Measurements from ENCODE around the gene ZNF362.

Gene ZNF362

GRCh38 chr1:33269621-33270020, 13.3 kb downstream of the ZNF362 start:
- DNase-seq, result no peak

DNA sequence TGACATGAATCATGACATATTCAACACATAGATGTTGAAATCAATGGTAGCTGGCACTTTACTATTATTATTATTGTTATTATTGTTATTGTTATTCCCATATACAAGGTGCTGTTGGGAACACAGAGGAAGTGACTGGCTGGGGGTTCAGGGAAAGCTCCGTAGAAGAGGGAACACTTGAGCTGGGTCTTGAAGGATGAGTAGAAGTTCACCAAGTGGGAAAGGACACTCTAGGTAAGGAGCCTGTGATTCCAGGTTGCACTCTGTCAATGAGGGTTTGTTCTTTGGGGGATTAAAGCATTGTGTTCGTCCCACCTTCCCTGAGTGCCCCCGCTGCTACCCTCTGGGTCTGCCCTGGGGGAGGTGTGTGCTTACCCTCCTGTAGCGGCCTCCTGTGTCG, 14.1 kb downstream of the ZNF362 start:
- no peak for DNase-seq

DNA sequence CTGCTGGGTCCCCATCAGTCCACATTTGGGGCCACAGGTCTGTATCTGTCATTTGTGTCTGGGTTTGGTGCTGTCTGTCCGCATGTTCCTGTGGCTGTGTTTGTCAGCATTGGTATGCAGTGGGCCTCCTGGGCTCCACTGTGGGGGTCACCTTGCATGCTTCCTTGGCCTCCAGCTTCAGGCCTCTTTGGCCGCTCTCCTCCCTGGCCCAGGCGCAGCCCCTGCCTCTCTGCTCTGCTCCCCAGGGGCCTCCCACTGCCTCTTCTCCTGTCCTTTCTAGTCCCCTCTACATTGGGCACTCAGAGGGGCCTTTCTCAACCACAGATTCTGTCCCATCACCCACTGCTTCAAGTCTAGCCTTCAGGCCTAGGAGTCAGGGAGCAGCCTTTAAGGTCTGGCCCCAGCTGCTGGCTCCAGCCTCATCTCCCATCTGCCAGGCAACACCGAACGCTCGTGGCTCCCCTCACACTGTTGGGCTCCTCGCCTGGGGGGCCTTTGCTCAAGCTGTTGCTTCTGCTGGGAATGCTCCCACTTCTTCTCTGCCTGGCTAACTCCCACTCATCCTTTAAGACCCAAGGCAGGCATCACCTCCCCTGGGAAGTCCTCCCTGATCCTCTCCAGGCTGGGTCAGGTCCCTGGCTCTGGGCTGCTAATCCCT, 14.6 kb downstream of the ZNF362 start:
- no peak for DNase-seq

- no peak for DNase-seq
These were observed 15.6 kb downstream of the ZNF362 start for GRCh38 chr1:33271666-33272505.

GRCh38 chr1:33272509-33272908, 16.2 kb downstream of the ZNF362 start:
- no peak for DNase-seq

DNA sequence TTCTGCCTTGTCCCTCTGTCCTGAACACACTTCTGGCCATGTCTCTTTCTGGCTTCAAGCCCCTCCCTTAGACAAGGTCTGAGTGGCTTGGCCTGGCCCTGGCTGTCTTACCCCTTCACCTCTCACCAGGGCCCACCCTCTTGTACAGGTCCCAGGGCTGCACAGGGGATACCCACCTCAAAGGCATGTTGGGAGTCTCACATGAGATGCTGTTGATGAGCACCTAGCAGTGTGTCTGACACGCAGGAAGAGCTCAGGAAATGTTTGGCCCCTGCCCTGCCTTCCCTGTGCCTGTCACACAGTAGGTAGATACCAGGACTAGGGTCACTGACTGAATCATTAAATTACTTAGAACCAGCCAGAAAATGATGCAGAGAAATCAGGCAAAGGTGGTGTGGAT, 16.6 kb downstream of the ZNF362 start:
- no peak for DNase-seq

- no peak for DNase-seq
These were observed 17.1 kb downstream of the ZNF362 start for GRCh38 chr1:33273406-33273805.

- DNase-seq, result no peak
These were observed 17.7 kb downstream of the ZNF362 start for GRCh38 chr1:33273961-33274371.

DNA sequence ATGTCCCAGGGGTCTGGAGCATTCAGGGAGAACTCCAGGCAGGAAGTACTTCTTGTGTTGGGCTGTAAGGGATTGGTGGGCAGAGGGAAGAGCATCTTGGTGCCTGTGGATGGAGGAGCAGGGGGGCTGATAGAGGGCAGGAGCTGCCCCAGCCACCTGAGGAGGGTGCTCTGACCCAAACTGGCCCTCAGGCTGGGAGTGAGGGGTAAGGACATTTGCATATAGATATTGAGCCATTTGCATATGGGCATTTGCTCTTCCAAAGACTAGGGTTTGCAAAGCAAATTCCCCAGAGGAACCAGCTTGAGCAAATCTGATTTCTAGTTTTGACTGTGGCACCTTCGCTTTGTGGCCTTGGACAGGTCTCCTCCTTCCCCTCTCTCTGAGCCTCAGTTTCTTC, 18.2 kb downstream of the ZNF362 start:
- no peak for DNase-seq

GRCh38 chr1:33275195-33275594, 18.9 kb downstream of the ZNF362 start:
- no peak for DNase-seq

DNA sequence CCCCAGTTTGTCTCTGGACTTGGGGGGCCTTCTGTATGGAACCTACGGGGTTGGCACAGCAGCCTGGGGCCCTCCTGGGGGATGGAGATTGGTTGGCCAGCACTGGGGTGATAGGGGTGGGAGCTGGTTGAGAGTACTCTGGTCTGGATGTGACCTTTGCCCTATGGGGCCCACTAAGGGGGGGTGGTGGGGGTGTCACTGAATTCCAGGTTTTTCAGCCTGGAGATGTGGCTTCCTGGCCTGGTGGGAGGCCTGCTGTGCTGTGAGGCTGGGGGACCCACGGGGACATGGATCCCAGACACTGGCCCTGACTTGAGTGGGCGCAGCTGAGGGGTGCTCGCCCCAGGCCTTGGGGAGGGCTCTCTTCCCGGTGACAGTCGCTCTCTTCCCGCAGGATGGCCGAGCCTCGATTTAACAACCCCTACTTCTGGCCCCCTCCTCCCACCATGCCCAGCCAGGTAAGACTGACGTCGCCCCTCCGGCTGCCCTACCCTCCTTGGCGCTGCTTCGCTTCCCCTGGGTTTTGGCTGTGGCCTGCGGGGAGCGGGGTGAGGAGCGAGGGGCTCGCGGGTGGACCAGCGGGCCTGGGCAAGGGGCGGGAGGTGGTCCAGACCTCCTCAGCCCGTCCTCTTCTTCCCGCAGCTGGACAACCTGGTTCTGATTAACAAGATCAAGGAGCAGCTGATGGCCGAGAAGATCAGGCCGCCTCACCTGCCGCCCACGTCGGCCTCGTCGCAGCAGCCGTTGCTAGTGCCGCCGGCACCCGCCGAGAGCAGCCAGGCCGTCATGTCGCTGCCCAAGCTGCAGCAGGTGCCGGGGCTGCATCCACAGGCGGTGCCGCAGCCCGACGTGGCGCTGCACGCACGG, 19.6 kb downstream of the ZNF362 start:
- DNase-seq, result no peak

DNA sequence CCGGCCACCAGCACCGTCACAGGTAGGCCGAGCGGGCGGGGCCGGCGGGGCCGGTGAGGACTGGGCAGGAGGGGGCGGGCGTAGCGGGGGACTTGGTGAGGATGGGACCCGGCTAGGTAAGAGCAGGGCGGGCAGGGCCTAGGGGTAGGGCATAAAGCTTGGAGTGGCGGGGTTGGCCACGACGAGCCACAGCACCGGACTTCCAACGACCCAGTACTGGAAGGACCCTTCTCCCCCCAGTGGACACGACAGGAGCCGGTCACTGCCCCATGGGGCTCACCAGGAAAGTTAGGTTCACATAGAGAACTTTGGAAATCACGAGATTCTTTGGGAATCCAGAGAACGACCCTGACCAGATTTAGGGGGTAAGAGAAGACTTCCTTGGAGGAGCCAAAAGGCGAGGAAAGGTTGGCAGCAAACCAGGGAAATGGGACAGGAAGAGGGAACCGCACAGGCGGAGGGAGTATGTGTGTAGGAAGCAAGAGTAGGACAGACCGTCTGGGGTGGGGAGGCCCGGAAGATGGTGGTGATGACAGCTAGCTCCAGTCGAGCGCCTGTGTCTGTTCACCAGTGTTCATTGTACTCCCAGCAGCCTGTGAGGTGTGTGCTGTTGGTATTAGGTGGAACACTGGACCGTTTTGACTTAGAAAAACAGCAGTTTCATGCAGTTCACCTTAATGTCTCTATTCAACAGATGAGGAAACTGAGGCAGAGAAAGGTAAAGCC, 20.4 kb downstream of the ZNF362 start:
- DNase-seq, result no peak

- no peak for DNase-seq
These were observed 21.3 kb downstream of the ZNF362 start for GRCh38 chr1:33277488-33278084.

DNA sequence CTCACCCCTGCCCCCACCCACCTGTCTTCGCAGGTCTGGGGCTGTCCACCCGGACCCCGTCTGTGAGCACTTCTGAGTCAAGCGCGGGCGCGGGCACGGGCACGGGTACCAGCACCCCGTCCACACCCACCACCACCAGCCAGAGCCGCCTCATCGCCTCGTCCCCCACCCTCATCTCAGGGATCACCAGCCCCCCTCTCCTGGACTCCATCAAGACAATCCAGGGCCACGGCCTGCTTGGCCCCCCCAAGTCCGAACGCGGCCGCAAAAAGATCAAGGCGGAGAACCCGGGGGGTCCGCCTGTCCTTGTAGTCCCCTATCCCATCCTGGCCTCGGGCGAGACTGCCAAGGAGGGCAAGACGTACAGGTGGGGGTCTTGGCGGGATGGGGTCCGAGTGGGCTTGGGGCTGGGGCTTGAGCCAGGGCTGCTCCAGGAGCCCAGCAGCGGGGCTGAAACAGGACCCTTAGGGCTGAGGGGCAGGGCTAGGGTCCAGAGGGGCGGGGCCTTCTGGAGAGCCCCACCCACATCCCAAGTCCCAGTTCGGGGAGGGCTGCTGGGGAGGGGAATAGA, 23.9 kb downstream of the ZNF362 start:
- no peak for DNase-seq

- DNase-seq, result no peak
These were observed 25.4 kb downstream of the ZNF362 start for GRCh38 chr1:33281554-33282303.

GRCh38 chr1:33282791-33283190, 26.5 kb downstream of the ZNF362 start:
- DNase-seq, result no peak

DNA sequence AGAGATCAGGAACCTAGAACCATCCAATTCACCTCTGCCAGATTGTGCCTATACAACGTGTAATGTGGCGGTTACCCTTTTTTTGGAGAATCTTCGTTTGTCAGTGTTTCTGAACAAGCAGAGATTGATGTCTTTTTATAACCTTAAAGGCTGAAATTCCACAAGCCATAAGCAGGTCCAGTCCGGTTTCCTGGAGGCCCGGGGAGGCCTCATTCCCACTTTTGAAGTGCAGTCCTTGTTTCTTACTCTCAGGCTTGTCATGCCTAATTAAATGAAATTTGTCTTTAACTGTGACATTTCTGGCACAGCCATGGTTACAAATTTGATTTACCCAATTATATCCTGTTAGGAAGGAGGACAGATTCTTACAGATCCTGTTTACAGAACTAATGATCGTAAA, 27.8 kb downstream of the ZNF362 start:
- no peak for DNase-seq

DNA sequence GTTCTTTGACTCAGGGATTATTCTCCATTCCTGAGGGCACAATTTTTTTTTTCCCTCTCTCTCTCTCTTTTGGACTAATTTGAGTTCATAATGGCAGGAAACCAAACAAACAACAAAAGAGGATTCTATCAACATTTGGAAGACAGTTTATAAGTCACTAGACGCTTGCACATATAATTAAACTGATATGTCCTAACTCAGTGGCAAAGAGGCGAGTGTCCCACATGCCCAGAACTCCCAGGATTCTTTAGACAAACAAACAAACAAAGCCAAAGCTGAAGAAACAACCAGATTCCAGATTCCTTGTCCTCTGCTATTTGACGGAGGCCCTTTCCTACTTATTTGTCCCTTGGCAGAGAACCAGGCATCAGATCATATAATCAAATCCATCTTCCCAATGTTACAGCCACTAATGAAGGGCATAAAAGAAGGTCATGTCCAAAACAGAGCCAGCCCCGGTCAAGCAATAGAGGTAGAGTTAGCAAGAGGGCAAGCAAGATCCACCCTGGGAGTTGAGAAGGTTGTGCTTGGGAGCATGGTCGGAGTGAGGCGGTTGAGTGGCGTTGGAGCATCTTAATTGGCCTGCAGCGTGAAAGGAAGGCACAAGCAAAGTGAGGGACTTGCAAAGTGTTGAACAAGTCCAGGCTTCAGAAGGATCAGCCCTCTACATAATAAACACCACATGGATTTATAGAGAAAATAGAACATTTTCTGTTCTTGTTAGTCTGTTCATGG, 30.3 kb downstream of the ZNF362 start:
- no peak for DNase-seq

- no peak for DNase-seq
These were observed 31.0 kb downstream of the ZNF362 start for GRCh38 chr1:33287317-33287716.

Data from DMS79 (cell line).